PC-3 (cell line): ENCODE results near the gene HCFC1.

Source experiments
- EZH2 ChIP-seq: fragments of 300-600 bp; sonication (generic); IDR thresholded peaks from one replicate; pipeline ENCODE4 v1.6.1; 2017; ENCODE audit warnings: antibody characterized with exemption, mild to moderate bottlenecking, low read length; ENCODE audit not compliant: unreplicated experiment
- EZH2phosphoT487 ChIP-seq: fragments of 300-600 bp; sonication (generic); IDR thresholded peaks from 2 replicates; pipeline ENCODE4 v1.6.1; 2018; ENCODE audit warnings: mild to moderate bottlenecking, antibody characterized with exemption, low read length, borderline replicate concordance
- TF ChIP-seq, protein P1 (sequence below): fragments of 300-600 bp; sonication (generic); conservative IDR thresholded peaks from 2 replicates; pipeline ENCODE4 v1.5.1; 2017; ENCODE audit warnings: antibody characterized with exemption, low read depth, mild to moderate bottlenecking, low read length

- TF ChIP-seq, protein P1, sequence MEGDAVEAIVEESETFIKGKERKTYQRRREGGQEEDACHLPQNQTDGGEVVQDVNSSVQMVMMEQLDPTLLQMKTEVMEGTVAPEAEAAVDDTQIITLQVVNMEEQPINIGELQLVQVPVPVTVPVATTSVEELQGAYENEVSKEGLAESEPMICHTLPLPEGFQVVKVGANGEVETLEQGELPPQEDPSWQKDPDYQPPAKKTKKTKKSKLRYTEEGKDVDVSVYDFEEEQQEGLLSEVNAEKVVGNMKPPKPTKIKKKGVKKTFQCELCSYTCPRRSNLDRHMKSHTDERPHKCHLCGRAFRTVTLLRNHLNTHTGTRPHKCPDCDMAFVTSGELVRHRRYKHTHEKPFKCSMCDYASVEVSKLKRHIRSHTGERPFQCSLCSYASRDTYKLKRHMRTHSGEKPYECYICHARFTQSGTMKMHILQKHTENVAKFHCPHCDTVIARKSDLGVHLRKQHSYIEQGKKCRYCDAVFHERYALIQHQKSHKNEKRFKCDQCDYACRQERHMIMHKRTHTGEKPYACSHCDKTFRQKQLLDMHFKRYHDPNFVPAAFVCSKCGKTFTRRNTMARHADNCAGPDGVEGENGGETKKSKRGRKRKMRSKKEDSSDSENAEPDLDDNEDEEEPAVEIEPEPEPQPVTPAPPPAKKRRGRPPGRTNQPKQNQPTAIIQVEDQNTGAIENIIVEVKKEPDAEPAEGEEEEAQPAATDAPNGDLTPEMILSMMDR, result no peak
- TF ChIP-seq EZH2phosphoT487 (no peak), EZH2 (no peak)
Measured at GRCh38 chrX:153954558-153955227, 16.9 kb downstream of the HCFC1 start.
